H1 (cell line): ENCODE results near the gene ZCCHC3. TPM values are rescaled to one million over a fixed set of nuclear protein-coding genes. Genes with fewer than 3 reads are reported as not detected.

ENCODE experiments used
- CTCF ChIA-PET: fragments of 300-600 bp; sonication (Branson Sonifier 250); formaldehyde crosslinking; loops from one replicate; lab custom pipeline; 2021; ENCODE audit not compliant: partially characterized antibody; lab: Charles Lee
- POLR2A ChIA-PET: fragments of 300-600 bp; sonication (Branson Sonifier 250); formaldehyde crosslinking; loops from one replicate; lab custom pipeline; 2021; ENCODE audit warnings: inconsistent platforms; ENCODE audit not compliant: partially characterized antibody; lab: Charles Lee
- DNase-seq, 2 experiments: peaks; one replicate each; pipeline versions ENCODE4 v3.0.0 to v3.0.0-alpha.2; 2010 to 2022; ENCODE audit warnings: low spot score in 2 of 2, low read depth in 1 of 2, mixed read lengths in 1 of 2
- FAIRE-seq: peaks from 2 replicates; lab custom pipeline; 2011; peaks lifted over from hg19 to GRCh38; lab: Jason Lieb, UNC
- H2AFZ ChIP-seq: 2 replicates; pipeline ENCODE4 v1.8.1; 2012; ENCODE audit warnings: low read length, inconsistent platforms
- H2AK5ac ChIP-seq: 2 replicates; pipeline ENCODE4 v1.6.1; 2013; ENCODE audit warnings: low read depth, low read length
- H2BK120ac ChIP-seq: replicated peaks from 2 replicates; pipeline ENCODE3; 2013; ENCODE audit warnings: low read depth, low read length, inconsistent platforms
- H2BK12ac ChIP-seq: 2 replicates; pipeline ENCODE4 v1.6.1; 2013; ENCODE audit warnings: low read depth, low read length
- H2BK15ac ChIP-seq: 2 replicates; pipeline ENCODE4 v1.6.1; 2013; ENCODE audit warnings: low read length
- H2BK20ac ChIP-seq: 2 replicates; pipeline ENCODE4 v1.6.1; 2013; ENCODE audit warnings: low read length
- H2BK5ac ChIP-seq: 2 replicates; pipeline ENCODE4 v1.6.1; 2013; ENCODE audit warnings: low read depth, low read length
- H3K14ac ChIP-seq: 2 replicates; pipeline ENCODE4 v1.6.1; 2013; ENCODE audit warnings: inconsistent platforms; ENCODE audit not compliant: insufficient read length
- H3K18ac ChIP-seq: 2 replicates; pipeline ENCODE4 v1.6.1; 2013; ENCODE audit warnings: low read length; ENCODE audit errors: extremely low read depth
- H3K23ac ChIP-seq: 2 replicates; pipeline ENCODE4 v1.6.1; 2013; ENCODE audit warnings: inconsistent platforms; ENCODE audit not compliant: insufficient read length
- H3K23me2 ChIP-seq: 2 replicates; pipeline ENCODE4 v1.6.1; 2013; ENCODE audit warnings: low read depth, low read length
- H3K27ac ChIP-seq: 2 replicates; pipeline ENCODE4 v1.6.1; 2011; ENCODE audit warnings: low read depth, low read length, inconsistent platforms
- H3K27me3 ChIP-seq, 4 experiments: replicated peaks in 1 of 4; 1 replicate in 1 of 4; 2 replicates in 3 of 4; pipeline versions ENCODE4 v1.6.1 to v1.8.1; 2011 to 2013; ENCODE audit warnings: low read length in 3 of 4, mild to moderate bottlenecking in 3 of 4, inconsistent platforms in 2 of 4, mixed read lengths in 2 of 4, moderate library complexity in 1 of 4; ENCODE audit not compliant: control insufficient read depth in 3 of 4, insufficient read depth in 3 of 4; ENCODE audit errors: extremely low read depth in 1 of 4
- H3K36me3 ChIP-seq, 4 experiments: 2 replicates each; pipeline versions ENCODE4 v1.6.1 to v1.8.1; 2011 to 2013; ENCODE audit warnings: mild to moderate bottlenecking in 4 of 4, low read length in 3 of 4, moderate library complexity in 2 of 4, control low read depth in 1 of 4, inconsistent platforms in 1 of 4; ENCODE audit not compliant: insufficient read depth in 4 of 4, control insufficient read depth in 2 of 4
- H3K4ac ChIP-seq: replicated peaks from 2 replicates; pipeline ENCODE3; 2013; ENCODE audit warnings: low read length, low read depth, mixed read lengths, inconsistent platforms; ENCODE audit not compliant: insufficient read length
- H3K4me1 ChIP-seq, 4 experiments: replicated peaks in 1 of 4; 1 replicate in 1 of 4; 2 replicates in 3 of 4; pipeline versions ENCODE4 v1.6.1 to v1.8.1; 2011 to 2013; ENCODE audit warnings: low read length in 3 of 4, inconsistent platforms in 2 of 4, mixed read lengths in 1 of 4; ENCODE audit not compliant: insufficient read depth in 4 of 4, control insufficient read depth in 3 of 4
- H3K4me2 ChIP-seq, 2 experiments: 2 replicates each; pipeline versions ENCODE4 v1.6.1 to v1.8.1; 2011 to 2013; ENCODE audit warnings: low read depth in 2 of 2, low read length in 2 of 2, control low read depth in 1 of 2, inconsistent platforms in 1 of 2, mild to moderate bottlenecking in 1 of 2; ENCODE audit not compliant: insufficient read depth in 1 of 2
- H3K4me3 ChIP-seq, 4 experiments: fragments of 200-600, 300-600 bp in 1 of 4; sonication (generic), shearing (Covaris generic), sonication (Bioruptor Twin) in 1 of 4; 2 replicates each; pipeline versions ENCODE4 v1.5.1 to v1.8.1; 2011 to 2016; ENCODE audit warnings: low read length in 4 of 4, low read depth in 3 of 4, control low read depth in 2 of 4, inconsistent platforms in 2 of 4, mild to moderate bottlenecking in 2 of 4, mixed read lengths in 1 of 4, moderate library complexity in 1 of 4; ENCODE audit not compliant: insufficient read depth in 2 of 4; ENCODE audit errors: extremely low read depth in 1 of 4
- H3K56ac ChIP-seq: replicated peaks from 2 replicates; pipeline ENCODE3; 2013; ENCODE audit warnings: low read depth, mild to moderate bottlenecking, mixed read lengths, low read length, inconsistent platforms; ENCODE audit not compliant: insufficient read length
- H3K79me1 ChIP-seq: 2 replicates; pipeline ENCODE4 v1.6.1; 2013; ENCODE audit warnings: low read depth, low read length, control low read depth
- H3K79me2 ChIP-seq, 2 experiments: 2 replicates each; pipeline versions ENCODE4 v1.6.1 to v1.8.1; 2012 to 2013; ENCODE audit warnings: low read length in 2 of 2, mild to moderate bottlenecking in 2 of 2, inconsistent platforms in 1 of 2; ENCODE audit not compliant: insufficient read depth in 2 of 2, control insufficient read depth in 1 of 2
- H3K9ac ChIP-seq, 4 experiments: replicated peaks in 1 of 4; 1 replicate in 1 of 4; 2 replicates in 3 of 4; pipeline versions ENCODE4 v1.6.1 to v1.8.1; 2011 to 2013; ENCODE audit warnings: low read depth in 3 of 4, low read length in 3 of 4, control low read depth in 2 of 4, mild to moderate bottlenecking in 2 of 4, moderate library complexity in 2 of 4, inconsistent platforms in 1 of 4; ENCODE audit errors: extremely low read depth in 1 of 4
- H3K9me3 ChIP-seq, 2 experiments: 2 replicates each; pipeline versions ENCODE4 v1.6.1 to v1.8.1; 2012 to 2013; ENCODE audit warnings: mild to moderate bottlenecking in 2 of 2, moderate library complexity in 2 of 2, control low read depth in 1 of 2, inconsistent platforms in 1 of 2, low read depth in 1 of 2, low read length in 1 of 2, mixed read lengths in 1 of 2; ENCODE audit not compliant: insufficient read depth in 2 of 2
- H4K20me1 ChIP-seq, 2 experiments: replicated peaks in 1 of 2; 2 replicates each; pipeline versions ENCODE3 to v1.8.1; 2011 to 2013; ENCODE audit warnings: inconsistent platforms in 2 of 2, low read length in 2 of 2, mild to moderate bottlenecking in 1 of 2; ENCODE audit not compliant: insufficient read depth in 2 of 2, control insufficient read depth in 1 of 2
- H4K5ac ChIP-seq: 2 replicates; pipeline ENCODE4 v1.6.1; 2013; ENCODE audit warnings: low read length, low read depth, mixed read lengths, inconsistent platforms; ENCODE audit not compliant: insufficient read length
- H4K8ac ChIP-seq: 2 replicates; pipeline ENCODE4 v1.8.0; 2013; ENCODE audit warnings: mild to moderate bottlenecking, moderate library complexity, low read length, inconsistent platforms; ENCODE audit not compliant: insufficient read depth; ENCODE audit errors: extremely low read depth
- H4K91ac ChIP-seq: replicated peaks from 2 replicates; pipeline ENCODE3; 2013; ENCODE audit warnings: low read length, mixed read lengths, inconsistent platforms; ENCODE audit not compliant: insufficient read length
- ATF3 ChIP-seq: IDR thresholded peaks from 2 replicates; pipeline ENCODE4 v1.6.1; 2011; ENCODE audit warnings: low read depth, mild to moderate bottlenecking, low read length; ENCODE audit not compliant: insufficient read depth
- BACH1 ChIP-seq: IDR thresholded peaks from 2 replicates; pipeline ENCODE4 v1.6.1; 2012; ENCODE audit warnings: low read length, improper control_type of control experiment
- JUN ChIP-seq: IDR thresholded peaks from 2 replicates; pipeline ENCODE4 v1.6.1; 2011; ENCODE audit warnings: low read depth, mild to moderate bottlenecking, improper control_type of control experiment, low read length
- JUND ChIP-seq: IDR thresholded peaks from 2 replicates; pipeline ENCODE4 v1.6.1; 2011; ENCODE audit warnings: mild to moderate bottlenecking, improper control_type of control experiment, low read length
- KDM1A ChIP-seq: fragments of 200-600, 300-600 bp; sonication (generic); IDR thresholded peaks from 2 replicates; pipeline ENCODE4 v1.7.1; 2016; ENCODE audit warnings: mild to moderate bottlenecking, low read length, borderline replicate concordance
- POLR2AphosphoS5 ChIP-seq: IDR thresholded peaks from 2 replicates; pipeline ENCODE4 v1.6.1; 2011; ENCODE audit warnings: low read depth, low read length
- RBBP5 ChIP-seq: IDR thresholded peaks from 2 replicates; pipeline ENCODE4 v1.7.1; 2012; ENCODE audit warnings: low read depth, mild to moderate bottlenecking, inconsistent platforms, low read length, moderate library complexity, borderline replicate concordance
- SP4 ChIP-seq: IDR thresholded peaks from 2 replicates; pipeline ENCODE4 v1.6.1; 2012; ENCODE audit warnings: low read length, inconsistent platforms
- TBP ChIP-seq: IDR thresholded peaks from 2 replicates; pipeline ENCODE4 v1.6.1; 2011; ENCODE audit warnings: low read depth, low read length, improper control_type of control experiment
- TCF12 ChIP-seq: IDR thresholded peaks from 2 replicates; pipeline ENCODE4 v1.6.1; 2011; ENCODE audit warnings: low read depth, mild to moderate bottlenecking, low read length
- WGBS, 2 experiments: shearing (Covaris generic) in 1 of 2; methylation state at CpG; one replicate each; pipeline versions ENCODE4 v1.1.6 to v1.1.7; 2013 to 2015; ENCODE audit warnings: low lambda C conversion rate in 2 of 2, mixed read lengths in 2 of 2, inconsistent platforms in 1 of 2, low coverage in 1 of 2, missing lambda C conversion rate in 1 of 2; ENCODE audit not compliant: insufficient replicate concordance in 2 of 2, insufficient coverage in 1 of 2, insufficient read length in 1 of 2; ENCODE audit errors: extremely low coverage in 1 of 2, missing lambda C conversion rate in 1 of 2; 5-methylcytosine and 5-hydroxymethylcytosine counted together
- polyA plus RNA-seq, 7 experiments: library from polyadenylated mRNA; depleted of rRNA in 3 of 7; stranded (reverse) in 5 of 7; unstranded in 2 of 7; fragments of >200 nt in 5 of 7; fragments of 200-250 nt in 2 of 7; gene quantifications; 1 replicate in 5 of 7; 2 replicates in 1 of 7; 4 replicates in 1 of 7; pipeline versions ENCODE4 v1.2.1 to v1.2.3, GENCODE V29; 2011 to 2013; ENCODE audit warnings: missing spikeins in 2 of 7, mixed read lengths in 2 of 7
- total RNA-seq: library from RNA; stranded (reverse); fragmentation: NEBNext Ultra II Directional; extraction: Animal tissue kit (Norgen Biotek cat#: 25700); gene quantifications from 2 replicates; pipeline ENCODE4 v1.2.1, GENCODE V29; 2021

ZCCHC3 gene
- total and polyA plus RNA-seq, 2 of the 8 experiments (the other 6 are each of a cell fraction or from before 2014, with no cell fraction given): 33.7 to 52.4 TPM

DNA sequence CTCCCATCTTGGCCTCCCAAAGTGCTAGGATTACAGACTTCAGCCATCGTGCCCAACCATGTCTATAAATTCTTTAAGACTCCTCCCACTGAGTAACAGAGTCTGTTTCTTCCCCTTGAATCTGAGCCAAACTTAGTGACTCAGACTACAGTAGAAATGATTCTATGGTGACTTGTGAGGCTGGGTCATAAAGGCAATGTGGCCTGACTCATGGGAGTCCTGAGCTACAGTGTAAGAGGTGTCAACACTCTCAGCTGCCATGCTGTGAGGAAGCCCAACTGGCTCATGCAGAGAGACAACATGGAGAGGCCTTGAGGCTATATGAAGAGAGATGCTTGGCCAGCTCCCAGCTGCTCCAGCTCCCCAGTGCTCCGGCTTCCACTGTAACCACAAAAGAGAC lies 44.3 kb downstream of the ZCCHC3 start:
- DNase-seq (no peak), FAIRE-seq (no peak)

More for the DNA sequence above, 44.3 kb downstream of the ZCCHC3 start:
- Histone ChIP-seq H2BK15ac (no peak overlapping the region), H3K14ac (no peak overlapping the region), H2BK12ac (no peak overlapping the region), H4K20me1 (peaks cover 2% of the 10 kb centered on the region in 2 experiments), H3K56ac (no peak overlapping the region), H3K4me3 (no peak overlapping the region), H3K4me1 (peaks cover 0 to 4% (median 4%) of the 10 kb centered on the region in 4 experiments; a peak in 4 of 7 replicates), H2AFZ (no peak overlapping the region), H3K27me3 (peaks cover 0 to 5% (median 0%) of the 10 kb centered on the region in 4 experiments; a peak in 3 of 7 replicates), H3K79me1 (peaks cover 3% of the 10 kb centered on the region; the same call in 1 of the 2 replicates), H2BK120ac (no peak overlapping the region), H4K5ac (no peak overlapping the region), H4K91ac (no peak overlapping the region), H3K9me3 (no peaks in the 10 kb centered on the region), H4K8ac (no peak overlapping the region), H3K27ac (no peak overlapping the region), H3K36me3 (no peaks in the 10 kb centered on the region), H3K9ac (no peak overlapping the region), H2BK5ac (no peak overlapping the region), H3K4ac (no peak overlapping the region), H2AK5ac (no peak overlapping the region), H3K79me2 (no peaks in the 10 kb centered on the region), H3K4me2 (no peak overlapping the region), H3K23ac (no peak overlapping the region), H3K23me2 (peaks cover 5% of the 10 kb centered on the region), H2BK20ac (no peak overlapping the region), H3K18ac (no peak overlapping the region)
- WGBS, 2 experiments: 85% methylated on average over 2 of the region's 2 CpGs; no CpG with 5 or more reads in 1 of the 2 experiments
- ChIA-PET CTCF (interaction anchor here (1.6 to 2.0 kb wide), 2 partner anchors 8 to 11 kb away, joined by 3 to 12 read pairs; no protein-coding TSS in a partner anchor), POLR2A (interaction anchor here (1.2 kb wide), 1 partner anchor 10 kb away, joined by 4 read pairs; no protein-coding TSS in a partner anchor)
- TF ChIP-seq BACH1: no peak
- no peak for TF ChIP-seq KDM1A
- TF ChIP-seq JUN: no peak
- TF ChIP-seq JUND: no peak
- TF ChIP-seq SP4: no peak
- no peak for TF ChIP-seq RBBP5
- TF ChIP-seq TCF12: no peak
- TF ChIP-seq TBP: no peak
- TF ChIP-seq POLR2AphosphoS5: no peak
- TF ChIP-seq ATF3: no peak
